Measurements from ENCODE around the gene MRPL39. TPM values are rescaled to one million over a fixed set of nuclear protein-coding genes. Genes with fewer than 3 reads are reported as not detected.

The MRPL39 gene
- polyA plus RNA-seq, 1 of the 3 experiments (the other 2 are of a cell fraction): 26.9 TPM

GRCh38 chr21:25559746-25560145 is 47.5 kb downstream of the MRPL39 start:
- no peaks in the 10 kb centered on the region for H3F3A ChIP-seq (replicated peaks; ENCODE audit: insufficient read depth)
- no peak for DNase-seq
- WGBS (ENCODE audit: low lambda C conversion rate): 80% methylated on average over 1 of the region's 1 CpG
- no peaks in the 10 kb centered on the region for H3K79me2 ChIP-seq (ENCODE audit: insufficient read depth)
- no peaks in the 10 kb centered on the region for H3K9me3 ChIP-seq
- H3K27me3 ChIP-seq (ENCODE audit: insufficient read depth): no peaks in the 10 kb centered on the region
- peaks cover 2 to 11% of the 10 kb centered on the region in 2 experiments for H3K36me3 ChIP-seq (replicated peaks in 1 of 2; ENCODE audit: control insufficient read depth in 1 of 2, insufficient read depth in 2 of 2, low read length in 1 of 2)
- no peak overlapping the region for H2AFZ ChIP-seq (ENCODE audit: low read depth)
- no peaks in the 10 kb centered on the region for H4K20me1 ChIP-seq (ENCODE audit: insufficient read depth)
- H3K9ac ChIP-seq: no peak overlapping the region
- H3K27ac ChIP-seq (ENCODE audit: low read depth in 2 of 2, low read length in 1 of 2): no peak overlapping the region
- ChIA-PET POLR2A (no interaction called here), CTCF (no interaction called here)
- TF ChIP-seq POLR2AphosphoS5 (IDR thresholded peaks at IDR 0.05; ENCODE audit: low read depth, low read length) (no peak), PBX3 (IDR thresholded peaks at IDR 0.05) (no peak), NRF1 (IDR thresholded peaks at IDR 0.05; ENCODE audit: low read depth, low read length) (no peak), RAD21 (IDR thresholded peaks at IDR 0.05; ENCODE audit: low read length) (no peak), FOSL2 (IDR thresholded peaks at IDR 0.05; ENCODE audit: borderline replicate concordance, low read depth) (no peak), MAX (IDR thresholded peaks at IDR 0.05; ENCODE audit: low read depth) (no peak), REST (IDR thresholded peaks at IDR 0.05; ENCODE audit: low read depth, low read length) (no peak), RFX5 (IDR thresholded peaks at IDR 0.05; ENCODE audit: low read length) (no peak), YY1 (IDR thresholded peaks at IDR 0.05; ENCODE audit: low read depth) (no peak), JUND (IDR thresholded peaks at IDR 0.05) (no peak), EP300 (IDR thresholded peaks at IDR 0.05; ENCODE audit: borderline replicate concordance in 1 of 2, low read depth in 1 of 2, low read length in 1 of 2) (no peak), RXRA (IDR thresholded peaks at IDR 0.05; ENCODE audit: borderline replicate concordance, low read depth) (no peak), MEF2A (IDR thresholded peaks at IDR 0.05; ENCODE audit: borderline replicate concordance, low read depth) (no peak), IRF3 (IDR thresholded peaks at IDR 0.05; ENCODE audit: low read depth, low read length) (no peak), FOXJ3 (CRISPR knock-in tag; IDR thresholded peaks at IDR 0.05) (no peak), FOXM1 (IDR thresholded peaks at IDR 0.05; ENCODE audit: low read depth) (no peak)
- TF ChIP-seq, protein P1, sequence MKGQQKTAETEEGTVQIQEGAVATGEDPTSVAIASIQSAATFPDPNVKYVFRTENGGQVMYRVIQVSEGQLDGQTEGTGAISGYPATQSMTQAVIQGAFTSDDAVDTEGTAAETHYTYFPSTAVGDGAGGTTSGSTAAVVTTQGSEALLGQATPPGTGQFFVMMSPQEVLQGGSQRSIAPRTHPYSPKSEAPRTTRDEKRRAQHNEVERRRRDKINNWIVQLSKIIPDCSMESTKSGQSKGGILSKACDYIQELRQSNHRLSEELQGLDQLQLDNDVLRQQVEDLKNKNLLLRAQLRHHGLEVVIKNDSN (IDR thresholded peaks at IDR 0.05; ENCODE audit: borderline replicate concordance, low read depth): no peak
- TF ChIP-seq, protein P2, sequence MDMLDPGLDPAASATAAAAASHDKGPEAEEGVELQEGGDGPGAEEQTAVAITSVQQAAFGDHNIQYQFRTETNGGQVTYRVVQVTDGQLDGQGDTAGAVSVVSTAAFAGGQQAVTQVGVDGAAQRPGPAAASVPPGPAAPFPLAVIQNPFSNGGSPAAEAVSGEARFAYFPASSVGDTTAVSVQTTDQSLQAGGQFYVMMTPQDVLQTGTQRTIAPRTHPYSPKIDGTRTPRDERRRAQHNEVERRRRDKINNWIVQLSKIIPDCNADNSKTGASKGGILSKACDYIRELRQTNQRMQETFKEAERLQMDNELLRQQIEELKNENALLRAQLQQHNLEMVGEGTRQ (IDR thresholded peaks at IDR 0.05; ENCODE audit: borderline replicate concordance, low read depth, low read length): no peak
- H3K4me3 ChIP-seq (ENCODE audit: low read depth in 2 of 2, low read length in 1 of 2): no peak overlapping the region
- no peak overlapping the region for H3K4me2 ChIP-seq
- H3K9me2 ChIP-seq: no peaks in the 10 kb centered on the region
- no peaks in the 10 kb centered on the region for H3K4me1 ChIP-seq (ENCODE audit: control insufficient read depth in 1 of 2, insufficient read depth in 2 of 2, low read depth in 1 of 2, low read length in 1 of 2)
